22Rv1 (cell line): ENCODE data around the gene SLC7A11.

Source experiments
- H3K27ac ChIP-seq: fragments of 450-650 bp; 2 replicates; pipeline ENCODE4 v1.5.1; 2017
- CTCF ChIP-seq: fragments of 450-650 bp; IDR thresholded peaks from 2 replicates; pipeline ENCODE4 v1.5.1; 2017; ENCODE audit warnings: mild to moderate bottlenecking
- ZFX ChIP-seq: fragments of 450-650 bp; IDR thresholded peaks from 2 replicates; pipeline ENCODE4 v1.6.1; 2017; ENCODE audit warnings: antibody characterized with exemption, borderline replicate concordance

The SLC7A11 gene

GRCh38 chr4:138226351-138226750 lies 15.8 kb downstream of the SLC7A11 start:
- TF ChIP-seq CTCF (no peak), ZFX (no peak)
- no peak overlapping the region for H3K27ac ChIP-seq

GRCh38 chr4:138225477-138225876 lies 16.7 kb downstream of the SLC7A11 start:
- TF ChIP-seq CTCF (no peak), ZFX (no peak)

GRCh38 chr4:138224614-138225013 lies 17.5 kb downstream of the SLC7A11 start:
- TF ChIP-seq ZFX = no peak
- no peak for TF ChIP-seq CTCF
- H3K27ac ChIP-seq = no peak overlapping the region

More at GRCh38 chr4:138225477-138225876, 16.7 kb downstream of the SLC7A11 start:
- no peak overlapping the region for H3K27ac ChIP-seq

GRCh38 chr4:138223231-138223910 lies 18.8 kb downstream of the SLC7A11 start:
- TF ChIP-seq CTCF = no peak
- TF ChIP-seq ZFX = no peak
- no peak overlapping the region for H3K27ac ChIP-seq

GRCh38 chr4:138222046-138222445 lies 20.1 kb downstream of the SLC7A11 start:
- H3K27ac ChIP-seq = no peak overlapping the region
- TF ChIP-seq ZFX = no peak
- TF ChIP-seq CTCF = no peak

GRCh38 chr4:138218976-138219375 lies 23.2 kb downstream of the SLC7A11 start:
- TF ChIP-seq ZFX = no peak
- TF ChIP-seq CTCF = no peak
- no peak overlapping the region for H3K27ac ChIP-seq

GRCh38 chr4:138217567-138217966 lies 24.6 kb downstream of the SLC7A11 start:
- TF ChIP-seq ZFX = no peak
- no peak for TF ChIP-seq CTCF
- no peak overlapping the region for H3K27ac ChIP-seq
